ENCODE measurements around the gene LINGO4.

LINGO4 gene

GRCh38 chr1:151756291-151756690, 48.9 kb downstream of the LINGO4 start:
- peaks cover 31% of the 10 kb centered on the region for H3K36me3 ChIP-seq (ENCODE audit: insufficient read depth, low read length)
- no peaks in the 10 kb centered on the region for H3K4me1 ChIP-seq (ENCODE audit: insufficient read depth, low read length)
- no peak overlapping the region for H3K4me3 ChIP-seq (ENCODE audit: low read length)
- no peaks in the 10 kb centered on the region for H3K27me3 ChIP-seq (ENCODE audit: insufficient read depth, low read length)
- no peaks in the 10 kb centered on the region for H3K9me3 ChIP-seq (ENCODE audit: low read length)
- H2AFZ ChIP-seq (ENCODE audit: low read depth, low read length) = no peak overlapping the region
